ENCODE data around the gene SNTG2. TPM values are rescaled to one million over a fixed set of nuclear protein-coding genes. Genes with fewer than 3 reads are reported as not detected.

SNTG2 gene
- total RNA-seq, 1 donor from 2014 or later = not detected

- Mint-ChIP-seq H3K27ac (no peak overlapping the region), H3K4me1 (ENCODE audit: low read depth) (no peaks in the 10 kb centered on the region), H3K9me3 (no peaks in the 10 kb centered on the region), H3K36me3 (ENCODE audit: low read depth) (no peaks in the 10 kb centered on the region), H3K4me3 (ENCODE audit: low read depth) (no peak overlapping the region), H3K27me3 (ENCODE audit: low read depth) (peaks cover 13% of the 10 kb centered on the region)
- DNase-seq (ENCODE audit: low spot score) = no peak
- intact Hi-C loops (cut with micrococcal nuclease) = no loop called here
Observed at GRCh38 chr2:964562-964961, 13.9 kb downstream of the SNTG2 start.

GRCh38 chr2:965640-966147, 15.0 kb downstream of the SNTG2 start:
- Mint-ChIP-seq H3K4me3 (ENCODE audit: low read depth) (no peak overlapping the region), H3K4me1 (ENCODE audit: low read depth) (no peaks in the 10 kb centered on the region), H3K36me3 (ENCODE audit: low read depth) (no peaks in the 10 kb centered on the region), H3K27ac (no peak overlapping the region), H3K9me3 (no peaks in the 10 kb centered on the region), H3K27me3 (ENCODE audit: low read depth) (peaks cover 14% of the 10 kb centered on the region)
- intact Hi-C loops (cut with micrococcal nuclease) = no loop called here
- DNase-seq (ENCODE audit: low spot score) = no peak

GRCh38 chr2:973129-973528, 22.5 kb downstream of the SNTG2 start:
- H3K36me3 Mint-ChIP-seq (ENCODE audit: low read depth) = no peaks in the 10 kb centered on the region
- H3K4me1 Mint-ChIP-seq (ENCODE audit: low read depth) = peaks cover 14% of the 10 kb centered on the region
- H3K27ac Mint-ChIP-seq = no peak overlapping the region
- peaks cover 20% of the 10 kb centered on the region for H3K27me3 Mint-ChIP-seq (ENCODE audit: low read depth)
- DNase-seq (ENCODE audit: low spot score) = no peak
- H3K9me3 Mint-ChIP-seq = peaks cover 12% of the 10 kb centered on the region
- H3K4me3 Mint-ChIP-seq (ENCODE audit: low read depth) = no peak overlapping the region
- intact Hi-C loops (cut with micrococcal nuclease) = no loop called here

- no peak overlapping the region for H3K27ac Mint-ChIP-seq
- no peak overlapping the region for H3K4me3 Mint-ChIP-seq (ENCODE audit: low read depth)
- DNase-seq (ENCODE audit: low spot score) = no peak
- intact Hi-C loops (cut with micrococcal nuclease) = no loop called here
- H3K9me3 Mint-ChIP-seq = peaks cover 12% of the 10 kb centered on the region
- H3K27me3 Mint-ChIP-seq (ENCODE audit: low read depth) = peaks cover 15% of the 10 kb centered on the region
- no peaks in the 10 kb centered on the region for H3K36me3 Mint-ChIP-seq (ENCODE audit: low read depth)
- H3K4me1 Mint-ChIP-seq (ENCODE audit: low read depth) = peaks cover 14% of the 10 kb centered on the region
Observed at GRCh38 chr2:974054-974453, 23.4 kb downstream of the SNTG2 start.

GRCh38 chr2:974502-974901, 23.9 kb downstream of the SNTG2 start:
- Mint-ChIP-seq H3K27ac (no peak overlapping the region), H3K4me1 (ENCODE audit: low read depth) (peaks cover 14% of the 10 kb centered on the region), H3K4me3 (ENCODE audit: low read depth) (no peak overlapping the region), H3K27me3 (ENCODE audit: low read depth) (peaks cover 14% of the 10 kb centered on the region), H3K36me3 (ENCODE audit: low read depth) (no peaks in the 10 kb centered on the region), H3K9me3 (peaks cover 12% of the 10 kb centered on the region)
- DNase-seq (ENCODE audit: low spot score) = no peak
- intact Hi-C loops (cut with micrococcal nuclease) = no loop called here

GRCh38 chr2:975095-975494, 24.4 kb downstream of the SNTG2 start:
- H3K4me3 Mint-ChIP-seq (ENCODE audit: low read depth) = no peak overlapping the region
- H3K27ac Mint-ChIP-seq = no peak overlapping the region
- peaks cover 14% of the 10 kb centered on the region for H3K4me1 Mint-ChIP-seq (ENCODE audit: low read depth)
- H3K9me3 Mint-ChIP-seq = peaks cover 12% of the 10 kb centered on the region
- DNase-seq (ENCODE audit: low spot score) = no peak
- intact Hi-C loops (cut with micrococcal nuclease) = no loop called here
- H3K27me3 Mint-ChIP-seq (ENCODE audit: low read depth) = peaks cover 13% of the 10 kb centered on the region
- H3K36me3 Mint-ChIP-seq (ENCODE audit: low read depth) = no peaks in the 10 kb centered on the region

GRCh38 chr2:979069-979928, 28.6 kb downstream of the SNTG2 start:
- H3K27ac Mint-ChIP-seq = no peak overlapping the region
- no peaks in the 10 kb centered on the region for H3K36me3 Mint-ChIP-seq (ENCODE audit: low read depth)
- H3K4me1 Mint-ChIP-seq (ENCODE audit: low read depth) = peaks cover 7% of the 10 kb centered on the region
- no peaks in the 10 kb centered on the region for H3K9me3 Mint-ChIP-seq
- no peak for DNase-seq (ENCODE audit: low spot score)
- H3K27me3 Mint-ChIP-seq (ENCODE audit: low read depth) = peaks cover 5% of the 10 kb centered on the region
- H3K4me3 Mint-ChIP-seq (ENCODE audit: low read depth) = no peak overlapping the region
- intact Hi-C loops (cut with micrococcal nuclease) = no loop called here

- intact Hi-C loops (cut with micrococcal nuclease) = no loop called here
- Mint-ChIP-seq H3K4me1 (ENCODE audit: low read depth) (no peaks in the 10 kb centered on the region), H3K4me3 (ENCODE audit: low read depth) (no peak overlapping the region), H3K36me3 (ENCODE audit: low read depth) (no peaks in the 10 kb centered on the region), H3K9me3 (no peaks in the 10 kb centered on the region), H3K27ac (no peak overlapping the region), H3K27me3 (ENCODE audit: low read depth) (peaks cover 5% of the 10 kb centered on the region)
- no peak for DNase-seq (ENCODE audit: low spot score)
Observed at GRCh38 chr2:980176-980575, 29.5 kb downstream of the SNTG2 start.

GRCh38 chr2:981258-981657, 30.6 kb downstream of the SNTG2 start:
- intact Hi-C loops (cut with micrococcal nuclease) = no loop called here
- H3K27me3 Mint-ChIP-seq (ENCODE audit: low read depth) = peaks cover 5% of the 10 kb centered on the region
- H3K4me1 Mint-ChIP-seq (ENCODE audit: low read depth) = no peaks in the 10 kb centered on the region
- H3K27ac Mint-ChIP-seq = no peak overlapping the region
- no peak overlapping the region for H3K4me3 Mint-ChIP-seq (ENCODE audit: low read depth)
- no peaks in the 10 kb centered on the region for H3K9me3 Mint-ChIP-seq
- no peaks in the 10 kb centered on the region for H3K36me3 Mint-ChIP-seq (ENCODE audit: low read depth)
- DNase-seq (ENCODE audit: low spot score) = no peak

- Mint-ChIP-seq H3K4me1 (ENCODE audit: low read depth) (no peaks in the 10 kb centered on the region), H3K4me3 (ENCODE audit: low read depth) (no peak overlapping the region), H3K27me3 (ENCODE audit: low read depth) (peaks cover 5% of the 10 kb centered on the region), H3K36me3 (ENCODE audit: low read depth) (no peaks in the 10 kb centered on the region), H3K27ac (no peak overlapping the region), H3K9me3 (no peaks in the 10 kb centered on the region)
- intact Hi-C loops (cut with micrococcal nuclease) = no loop called here
- DNase-seq (ENCODE audit: low spot score) = no peak
Observed at GRCh38 chr2:981759-982158, 31.1 kb downstream of the SNTG2 start.

GRCh38 chr2:985317-985898, 34.8 kb downstream of the SNTG2 start:
- no peaks in the 10 kb centered on the region for H3K4me1 Mint-ChIP-seq (ENCODE audit: low read depth)
- H3K4me3 Mint-ChIP-seq (ENCODE audit: low read depth) = no peak overlapping the region
- no peaks in the 10 kb centered on the region for H3K9me3 Mint-ChIP-seq
- H3K36me3 Mint-ChIP-seq (ENCODE audit: low read depth) = no peaks in the 10 kb centered on the region
- no peak overlapping the region for H3K27ac Mint-ChIP-seq
- no peak for DNase-seq (ENCODE audit: low spot score)
- peaks cover 5% of the 10 kb centered on the region for H3K27me3 Mint-ChIP-seq (ENCODE audit: low read depth)
- intact Hi-C loops (cut with micrococcal nuclease) = no loop called here

GRCh38 chr2:987789-988188, 37.1 kb downstream of the SNTG2 start:
- H3K4me1 Mint-ChIP-seq (ENCODE audit: low read depth) = no peaks in the 10 kb centered on the region
- intact Hi-C loops (cut with micrococcal nuclease) = no loop called here
- H3K36me3 Mint-ChIP-seq (ENCODE audit: low read depth) = no peaks in the 10 kb centered on the region
- H3K27me3 Mint-ChIP-seq (ENCODE audit: low read depth) = peaks cover 4% of the 10 kb centered on the region
- H3K9me3 Mint-ChIP-seq = no peaks in the 10 kb centered on the region
- DNase-seq (ENCODE audit: low spot score) = no peak
- H3K27ac Mint-ChIP-seq = no peak overlapping the region
- H3K4me3 Mint-ChIP-seq (ENCODE audit: low read depth) = no peak overlapping the region

- H3K36me3 Mint-ChIP-seq (ENCODE audit: low read depth) = no peaks in the 10 kb centered on the region
- intact Hi-C loops (cut with micrococcal nuclease) = no loop called here
- H3K4me3 Mint-ChIP-seq (ENCODE audit: low read depth) = no peak overlapping the region
- H3K27ac Mint-ChIP-seq = no peak overlapping the region
- no peaks in the 10 kb centered on the region for H3K4me1 Mint-ChIP-seq (ENCODE audit: low read depth)
- DNase-seq (ENCODE audit: low spot score) = no peak
- no peaks in the 10 kb centered on the region for H3K9me3 Mint-ChIP-seq
- no peaks in the 10 kb centered on the region for H3K27me3 Mint-ChIP-seq (ENCODE audit: low read depth)
Observed at GRCh38 chr2:989781-990467, 39.3 kb downstream of the SNTG2 start.

All from activated T-helper 2 cell treated with anti-CD3 and anti-CD28 coated beads, Interferon-gamma antibody, Interleukin-2, Interleukin-4, amounts not matched to agents 10 μg/mL and 5 μg/mL and 100 μg/mL, durations not matched to agents 14 hours and 24 hours and 36 hours (primary cell).